Uterus (tissue), 4 donors: ENCODE results near the gene MAP4K5. TPM values are rescaled to one million over a fixed set of nuclear protein-coding genes. Genes with fewer than 3 reads are reported as not detected.

ENCODE experiments used
- DNase-seq, 2 donors: peaks; one replicate each; pipeline ENCODE4 v3.0.0-alpha.2; 2019 to 2020
- H3K27ac ChIP-seq, 2 donors: fragments of 200-600 bp; sonication (generic); 1 replicate in 1 of 2; 2 replicates in 1 of 2; pipeline ENCODE4 v1.5.1; 2016 to 2018
- H3K27me3 ChIP-seq, 2 donors: fragments of 200-600 bp; sonication (generic); one replicate each; pipeline ENCODE4 v1.5.1; 2018 to 2019; ENCODE audit warnings: control low read depth in 1 of 2
- H3K36me3 ChIP-seq, 2 donors: fragments of 200-600 bp; sonication (generic); one replicate each; pipeline ENCODE4 v1.5.1; 2019; ENCODE audit warnings: control low read depth in 1 of 2
- H3K4me1 ChIP-seq, 2 donors: fragments of 200-600 bp; sonication (generic); one replicate each; pipeline ENCODE4 v1.5.1; 2018 to 2019; ENCODE audit warnings: control low read depth in 1 of 2
- H3K4me3 ChIP-seq, 2 donors: fragments of 200-600 bp; sonication (generic); 1 replicate in 1 of 2; 2 replicates in 1 of 2; pipeline ENCODE4 v1.5.1; 2018 to 2019; ENCODE audit warnings: mild to moderate bottlenecking in 1 of 2
- H3K9me3 ChIP-seq, 2 donors: fragments of 200-600 bp; sonication (generic); one replicate each; pipeline ENCODE4 v1.5.1; 2019; ENCODE audit warnings: control low read depth in 1 of 2
- CTCF ChIP-seq, 4 experiments: fragments of 200-600 bp in 2 of 4; fragments of 450-650 bp in 2 of 4; sonication (generic) in 2 of 4; IDR thresholded peaks; one replicate each; pipeline ENCODE4 v1.5.1; 2016 to 2019; ENCODE audit warnings: antibody characterized with exemption in 4 of 4, mild to moderate bottlenecking in 2 of 4, moderate library complexity in 1 of 4
- POLR2A ChIP-seq, 2 donors: fragments of 450-650 bp; IDR thresholded peaks; one replicate each; pipeline ENCODE4 v1.6.1; 2016; ENCODE audit warnings: antibody characterized with exemption in 2 of 2, mild to moderate bottlenecking in 1 of 2, moderate library complexity in 1 of 2
- intact Hi-C: fragments of 100-400 bp; cut with DNase I; formaldehyde crosslinking; loops from one replicate; pipeline ENCODE4 v1.15.1; 2023; ENCODE audit warnings: low total_unique reads
- total RNA-seq, 4 donors: library from RNA; depleted of rRNA in 3 of 4; stranded (reverse); fragments of >200 nt in 3 of 4; gene quantifications; one replicate each; pipeline versions ENCODE4 v1.1.0 to v1.2.4, GENCODE V29; 2014 to 2023
- donor health status: DM: yes; HTN: yes; CAD: no.

MAP4K5 gene
- total RNA-seq, 4 donors from 2014 or later: 44.6 to 179 (median 97.8) TPM

DNA sequence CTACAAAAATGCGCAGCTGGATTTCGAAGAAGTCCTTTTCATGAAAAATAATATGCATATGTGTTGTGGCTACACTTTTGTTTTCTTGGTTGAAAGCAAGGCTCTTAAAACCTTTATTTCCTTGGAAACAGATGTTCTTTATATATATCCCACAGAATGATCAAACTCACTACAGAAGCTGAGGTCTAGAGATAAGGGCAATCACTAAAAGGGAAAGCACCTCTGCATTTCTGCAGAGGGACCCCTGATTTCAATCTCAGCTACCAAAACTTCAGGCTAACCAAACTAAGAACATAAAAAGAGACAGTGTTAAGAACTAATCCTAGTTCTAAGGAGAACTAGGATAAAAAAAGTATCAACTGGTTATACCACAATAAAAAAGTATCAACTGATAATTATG lies 70.3 kb downstream of the MAP4K5 start:
- no peaks in the 10 kb centered on the region for H3K36me3 ChIP-seq
- DNase-seq: no peak
- intact Hi-C loops: no loop called here

GRCh38 chr14:50453869-50454268 lies 78.5 kb downstream of the MAP4K5 start:
- H3K36me3 ChIP-seq: no peaks in the 10 kb centered on the region
- intact Hi-C loops: no loop called here
- peak overlapping the region; percentile 48 to 70 for H3K27ac ChIP-seq
- DNase-seq: no peak
- no peaks in the 10 kb centered on the region for H3K9me3 ChIP-seq
- no peaks in the 10 kb centered on the region for H3K27me3 ChIP-seq
- TF ChIP-seq CTCF (IDR thresholded peaks at IDR 0.05) (no peak), POLR2A (IDR thresholded peaks at IDR 0.05) (no peak)
- no peak overlapping the region for H3K4me3 ChIP-seq
- no peaks in the 10 kb centered on the region for H3K4me1 ChIP-seq

More for the DNA sequence above, 70.3 kb downstream of the MAP4K5 start:
- no peaks in the 10 kb centered on the region for H3K9me3 ChIP-seq
- no peaks in the 10 kb centered on the region for H3K27me3 ChIP-seq
- no peak for TF ChIP-seq CTCF (IDR thresholded peaks at IDR 0.05)
- TF ChIP-seq POLR2A (IDR thresholded peaks at IDR 0.05): no peak
- H3K4me1 ChIP-seq: no peaks in the 10 kb centered on the region
- no peak overlapping the region for H3K4me3 ChIP-seq
- H3K27ac ChIP-seq: no peak overlapping the region

DNA sequence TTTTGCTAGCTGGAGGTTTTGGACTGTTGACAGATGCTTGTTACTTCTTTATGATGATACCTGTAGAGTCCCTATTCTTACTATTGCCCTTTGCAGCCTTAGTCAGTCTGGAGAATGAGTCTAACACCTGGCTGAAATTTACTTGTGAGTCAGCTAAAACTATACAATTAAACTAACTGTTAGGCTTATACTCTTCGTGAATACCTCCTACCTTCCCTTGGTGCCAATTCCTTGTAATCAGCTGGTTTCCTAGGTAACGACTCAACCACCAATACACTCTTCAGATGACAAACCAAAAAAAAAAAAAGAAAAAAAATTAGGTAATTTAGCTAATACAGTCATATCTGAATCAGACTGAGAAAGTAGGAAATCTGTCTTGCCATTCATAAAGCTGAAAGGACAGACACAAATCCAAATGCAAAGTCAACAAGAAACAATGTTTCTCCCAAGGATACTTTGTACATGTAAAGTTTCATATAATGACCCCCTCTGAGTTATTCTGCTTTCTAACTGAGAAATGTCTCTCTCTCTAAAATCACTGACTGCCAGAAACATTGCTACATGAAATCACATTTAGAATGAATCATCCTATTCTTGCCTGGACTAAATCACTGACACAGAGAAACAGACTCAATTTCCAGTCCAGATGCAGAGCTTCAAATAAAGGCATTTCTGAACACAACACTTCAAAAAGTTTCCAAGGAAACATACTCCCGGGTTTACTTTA lies 79.2 kb downstream of the MAP4K5 start:
- Histone ChIP-seq H3K9me3 (no peaks in the 10 kb centered on the region), H3K27ac (peak overlapping the region; percentile 50 to 70), H3K4me1 (no peaks in the 10 kb centered on the region), H3K27me3 (no peaks in the 10 kb centered on the region), H3K4me3 (no peak overlapping the region), H3K36me3 (no peaks in the 10 kb centered on the region)
- intact Hi-C loops: no loop called here
- TF ChIP-seq CTCF (IDR thresholded peaks at IDR 0.05) (no peak), POLR2A (IDR thresholded peaks at IDR 0.05) (no peak)
- no peak for DNase-seq

DNA sequence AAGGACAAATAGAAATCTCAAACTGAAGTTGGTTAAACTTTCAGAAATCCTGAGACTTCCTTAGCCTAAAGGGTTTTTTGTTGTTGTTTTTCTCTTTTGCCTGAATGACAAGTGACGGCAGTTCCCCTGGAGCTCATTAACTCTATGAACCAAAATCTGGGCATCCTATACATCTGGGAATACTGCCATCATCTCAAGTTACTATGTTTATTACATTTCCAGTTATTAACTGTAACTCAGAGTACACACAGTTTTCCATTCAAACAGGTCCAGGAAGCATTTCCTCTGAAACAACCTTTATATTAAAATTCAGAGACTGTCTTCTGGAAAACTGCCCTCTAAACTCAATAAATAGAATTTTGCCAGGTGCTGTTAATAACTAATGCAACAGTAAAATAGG lies 80.1 kb downstream of the MAP4K5 start:
- no peaks in the 10 kb centered on the region for H3K4me1 ChIP-seq
- no peak overlapping the region for H3K4me3 ChIP-seq
- no peaks in the 10 kb centered on the region for H3K36me3 ChIP-seq
- TF ChIP-seq POLR2A (IDR thresholded peaks at IDR 0.05): no peak
- no peak for TF ChIP-seq CTCF (IDR thresholded peaks at IDR 0.05)
- H3K9me3 ChIP-seq: no peaks in the 10 kb centered on the region
- intact Hi-C loops: no loop called here
- H3K27me3 ChIP-seq: no peaks in the 10 kb centered on the region
- DNase-seq: no peak
- H3K27ac ChIP-seq: peak overlapping the region; percentile 50 to 70

DNA sequence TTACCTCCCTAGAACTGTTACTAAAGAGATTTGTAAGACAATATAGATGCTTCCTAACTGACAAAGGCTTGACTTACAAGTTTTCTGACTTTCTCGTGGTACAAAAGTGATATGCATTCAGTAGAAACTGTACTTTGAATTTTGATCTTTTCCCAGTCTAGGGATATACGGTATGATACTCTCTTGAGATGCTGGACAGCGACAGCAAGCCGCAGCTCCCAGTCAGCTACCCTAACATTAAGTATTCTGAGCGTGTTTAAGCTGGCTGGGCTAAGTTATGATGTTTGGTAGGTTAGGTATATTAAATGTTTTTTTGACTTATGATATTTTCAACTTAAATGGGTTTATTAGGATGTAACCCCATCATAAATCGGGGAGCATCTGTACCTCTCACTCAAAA lies 80.5 kb downstream of the MAP4K5 start:
- TF ChIP-seq CTCF (IDR thresholded peaks at IDR 0.05) (no peak), POLR2A (IDR thresholded peaks at IDR 0.05) (no peak)
- no peaks in the 10 kb centered on the region for H3K4me1 ChIP-seq
- no peak overlapping the region for H3K4me3 ChIP-seq
- H3K27ac ChIP-seq: no peak overlapping the region
- intact Hi-C loops: no loop called here
- no peaks in the 10 kb centered on the region for H3K27me3 ChIP-seq
- H3K9me3 ChIP-seq: no peaks in the 10 kb centered on the region
- DNase-seq: no peak
- no peaks in the 10 kb centered on the region for H3K36me3 ChIP-seq
